ENCODE measurements around the gene PTCH1. TPM values are rescaled to one million over a fixed set of nuclear protein-coding genes. Genes with fewer than 3 reads are reported as not detected.
A peak's percentile ranks its signal among the peaks of the same experiment; 100 is the strongest.

The PTCH1 gene
- total and polyA plus RNA-seq, 10 of the 15 experiments (the other 5 are each of a cell fraction or from before 2014, with no cell fraction given): 0.16 to 6.1 (median 2.6) TPM

DNA sequence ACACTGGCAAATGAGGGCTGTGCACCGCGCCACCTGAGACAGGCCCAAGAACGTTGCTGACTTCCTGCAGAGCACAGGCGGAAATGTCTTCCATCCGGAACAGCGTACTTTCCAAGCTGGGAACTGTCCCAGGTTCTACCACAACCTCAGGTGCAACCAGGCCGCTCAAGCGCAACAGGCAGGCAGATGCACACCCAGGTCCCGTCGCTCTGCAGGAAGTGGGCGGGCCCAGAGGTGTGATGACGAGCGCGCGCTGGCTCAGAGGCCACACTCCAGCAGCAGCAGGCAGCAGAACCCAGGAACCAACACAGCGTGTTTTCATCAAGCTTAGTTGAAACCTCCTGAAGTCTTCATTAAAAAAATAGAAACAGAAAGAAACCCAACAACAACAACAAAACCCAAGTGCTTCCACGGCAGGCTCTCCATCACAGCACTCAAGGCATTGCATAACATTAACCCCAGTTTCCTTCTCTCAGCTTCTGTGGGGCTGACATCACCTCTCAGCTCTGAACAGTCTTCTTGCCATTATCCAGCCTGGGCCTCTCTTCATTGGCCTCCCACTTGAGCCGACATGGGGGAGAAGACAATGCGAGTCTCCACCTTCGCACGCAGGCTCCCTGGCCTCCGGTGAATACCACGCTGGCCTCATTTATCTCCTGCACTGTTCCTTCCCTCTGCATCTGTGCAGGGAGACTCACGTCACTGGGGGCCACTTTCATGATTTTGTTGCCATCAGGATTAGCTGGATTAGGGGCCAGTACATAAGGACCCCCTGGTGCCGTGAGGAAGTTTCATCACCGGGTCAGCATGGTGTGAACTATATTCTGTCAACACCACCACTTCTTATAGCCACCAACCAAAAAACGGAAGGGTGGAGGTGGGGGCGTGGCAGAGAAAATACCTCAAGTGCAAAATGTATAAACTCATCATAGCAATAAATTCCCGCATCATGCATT lies 22.1 kb downstream of the PTCH1 start (continued):
- TF ChIP-seq SREBF1 (IDR thresholded peaks at IDR 0.05; ENCODE audit: low read length) (no peak), EP300 (IDR thresholded peaks at IDR 0.05; ENCODE audit: borderline replicate concordance in 1 of 2, control insufficient read depth in 1 of 2, low read depth in 2 of 2, low read length in 2 of 2) (peak in 1 of 2 experiments; percentile 20; a peak in 1 of 4 replicates), EED (IDR thresholded peaks at IDR 0.05; ENCODE audit: low read depth) (peak; percentile 85), CREM (IDR thresholded peaks at IDR 0.05; ENCODE audit: low read depth) (peak; percentile 49; the same call in 1 of the 2 replicates), ZNF24 (IDR thresholded peaks at IDR 0.05) (no peak), TCF12 (IDR thresholded peaks at IDR 0.05; ENCODE audit: low read depth, low read length) (0 out of 2 replicates have a peak, but pooled peaks have one; percentile 22), MTA3 (IDR thresholded peaks at IDR 0.05; ENCODE audit: borderline replicate concordance, low read length) (peak; percentile 50; the same call in 1 of the 2 replicates), HDGF (IDR thresholded peaks at IDR 0.05) (peak; percentile 68)
- TF ChIP-seq, protein P1, sequence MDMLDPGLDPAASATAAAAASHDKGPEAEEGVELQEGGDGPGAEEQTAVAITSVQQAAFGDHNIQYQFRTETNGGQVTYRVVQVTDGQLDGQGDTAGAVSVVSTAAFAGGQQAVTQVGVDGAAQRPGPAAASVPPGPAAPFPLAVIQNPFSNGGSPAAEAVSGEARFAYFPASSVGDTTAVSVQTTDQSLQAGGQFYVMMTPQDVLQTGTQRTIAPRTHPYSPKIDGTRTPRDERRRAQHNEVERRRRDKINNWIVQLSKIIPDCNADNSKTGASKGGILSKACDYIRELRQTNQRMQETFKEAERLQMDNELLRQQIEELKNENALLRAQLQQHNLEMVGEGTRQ (IDR thresholded peaks at IDR 0.05; ENCODE audit: borderline replicate concordance, low read depth, low read length): no peak
- TF ChIP-seq, protein P2, sequence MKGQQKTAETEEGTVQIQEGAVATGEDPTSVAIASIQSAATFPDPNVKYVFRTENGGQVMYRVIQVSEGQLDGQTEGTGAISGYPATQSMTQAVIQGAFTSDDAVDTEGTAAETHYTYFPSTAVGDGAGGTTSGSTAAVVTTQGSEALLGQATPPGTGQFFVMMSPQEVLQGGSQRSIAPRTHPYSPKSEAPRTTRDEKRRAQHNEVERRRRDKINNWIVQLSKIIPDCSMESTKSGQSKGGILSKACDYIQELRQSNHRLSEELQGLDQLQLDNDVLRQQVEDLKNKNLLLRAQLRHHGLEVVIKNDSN (IDR thresholded peaks at IDR 0.05; ENCODE audit: borderline replicate concordance, extremely low read length, insufficient read depth, low read depth, low read length): no peak
- TF ChIP-seq, protein P3, sequence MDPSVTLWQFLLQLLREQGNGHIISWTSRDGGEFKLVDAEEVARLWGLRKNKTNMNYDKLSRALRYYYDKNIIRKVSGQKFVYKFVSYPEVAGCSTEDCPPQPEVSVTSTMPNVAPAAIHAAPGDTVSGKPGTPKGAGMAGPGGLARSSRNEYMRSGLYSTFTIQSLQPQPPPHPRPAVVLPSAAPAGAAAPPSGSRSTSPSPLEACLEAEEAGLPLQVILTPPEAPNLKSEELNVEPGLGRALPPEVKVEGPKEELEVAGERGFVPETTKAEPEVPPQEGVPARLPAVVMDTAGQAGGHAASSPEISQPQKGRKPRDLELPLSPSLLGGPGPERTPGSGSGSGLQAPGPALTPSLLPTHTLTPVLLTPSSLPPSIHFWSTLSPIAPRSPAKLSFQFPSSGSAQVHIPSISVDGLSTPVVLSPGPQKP (IDR thresholded peaks at IDR 0.05; ENCODE audit: low read depth, low read length): peak; percentile 51; the same call in 1 of the 2 replicates
- TF ChIP-seq, protein P4, sequence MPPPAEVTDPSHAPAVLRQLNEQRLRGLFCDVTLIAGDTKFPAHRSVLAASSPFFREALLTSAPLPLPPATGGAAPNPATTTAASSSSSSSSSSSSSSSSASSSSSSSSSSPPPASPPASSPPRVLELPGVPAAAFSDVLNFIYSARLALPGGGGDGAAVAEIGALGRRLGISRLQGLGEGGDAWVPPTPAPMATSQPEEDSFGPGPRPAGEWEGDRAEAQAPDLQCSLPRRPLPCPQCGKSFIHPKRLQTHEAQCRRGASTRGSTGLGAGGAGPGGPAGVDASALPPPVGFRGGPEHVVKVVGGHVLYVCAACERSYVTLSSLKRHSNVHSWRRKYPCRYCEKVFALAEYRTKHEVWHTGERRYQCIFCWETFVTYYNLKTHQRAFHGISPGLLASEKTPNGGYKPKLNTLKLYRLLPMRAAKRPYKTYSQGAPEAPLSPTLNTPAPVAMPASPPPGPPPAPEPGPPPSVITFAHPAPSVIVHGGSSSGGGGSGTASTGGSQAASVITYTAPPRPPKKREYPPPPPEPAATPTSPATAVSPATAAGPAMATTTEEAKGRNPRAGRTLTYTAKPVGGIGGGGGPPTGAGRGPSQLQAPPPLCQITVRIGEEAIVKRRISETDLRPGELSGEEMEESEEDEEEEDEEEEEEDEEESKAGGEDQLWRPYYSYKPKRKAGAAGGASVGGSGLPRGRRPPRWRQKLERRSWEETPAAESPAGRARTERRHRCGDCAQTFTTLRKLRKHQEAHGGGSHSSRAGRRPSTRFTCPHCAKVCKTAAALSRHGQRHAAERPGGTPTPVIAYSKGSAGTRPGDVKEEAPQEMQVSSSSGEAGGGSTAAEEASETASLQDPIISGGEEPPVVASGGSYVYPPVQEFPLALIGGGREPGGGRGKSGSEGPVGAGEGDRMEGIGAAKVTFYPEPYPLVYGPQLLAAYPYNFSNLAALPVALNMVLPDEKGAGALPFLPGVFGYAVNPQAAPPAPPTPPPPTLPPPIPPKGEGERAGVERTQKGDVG (CRISPR knock-in tag; IDR thresholded peaks at IDR 0.05): no peak
- TF ChIP-seq, protein P5, sequence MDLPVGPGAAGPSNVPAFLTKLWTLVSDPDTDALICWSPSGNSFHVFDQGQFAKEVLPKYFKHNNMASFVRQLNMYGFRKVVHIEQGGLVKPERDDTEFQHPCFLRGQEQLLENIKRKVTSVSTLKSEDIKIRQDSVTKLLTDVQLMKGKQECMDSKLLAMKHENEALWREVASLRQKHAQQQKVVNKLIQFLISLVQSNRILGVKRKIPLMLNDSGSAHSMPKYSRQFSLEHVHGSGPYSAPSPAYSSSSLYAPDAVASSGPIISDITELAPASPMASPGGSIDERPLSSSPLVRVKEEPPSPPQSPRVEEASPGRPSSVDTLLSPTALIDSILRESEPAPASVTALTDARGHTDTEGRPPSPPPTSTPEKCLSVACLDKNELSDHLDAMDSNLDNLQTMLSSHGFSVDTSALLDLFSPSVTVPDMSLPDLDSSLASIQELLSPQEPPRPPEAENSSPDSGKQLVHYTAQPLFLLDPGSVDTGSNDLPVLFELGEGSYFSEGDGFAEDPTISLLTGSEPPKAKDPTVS (IDR thresholded peaks at IDR 0.05; ENCODE audit: low read depth, low read length): no peak
- TF ChIP-seq, protein P6, sequence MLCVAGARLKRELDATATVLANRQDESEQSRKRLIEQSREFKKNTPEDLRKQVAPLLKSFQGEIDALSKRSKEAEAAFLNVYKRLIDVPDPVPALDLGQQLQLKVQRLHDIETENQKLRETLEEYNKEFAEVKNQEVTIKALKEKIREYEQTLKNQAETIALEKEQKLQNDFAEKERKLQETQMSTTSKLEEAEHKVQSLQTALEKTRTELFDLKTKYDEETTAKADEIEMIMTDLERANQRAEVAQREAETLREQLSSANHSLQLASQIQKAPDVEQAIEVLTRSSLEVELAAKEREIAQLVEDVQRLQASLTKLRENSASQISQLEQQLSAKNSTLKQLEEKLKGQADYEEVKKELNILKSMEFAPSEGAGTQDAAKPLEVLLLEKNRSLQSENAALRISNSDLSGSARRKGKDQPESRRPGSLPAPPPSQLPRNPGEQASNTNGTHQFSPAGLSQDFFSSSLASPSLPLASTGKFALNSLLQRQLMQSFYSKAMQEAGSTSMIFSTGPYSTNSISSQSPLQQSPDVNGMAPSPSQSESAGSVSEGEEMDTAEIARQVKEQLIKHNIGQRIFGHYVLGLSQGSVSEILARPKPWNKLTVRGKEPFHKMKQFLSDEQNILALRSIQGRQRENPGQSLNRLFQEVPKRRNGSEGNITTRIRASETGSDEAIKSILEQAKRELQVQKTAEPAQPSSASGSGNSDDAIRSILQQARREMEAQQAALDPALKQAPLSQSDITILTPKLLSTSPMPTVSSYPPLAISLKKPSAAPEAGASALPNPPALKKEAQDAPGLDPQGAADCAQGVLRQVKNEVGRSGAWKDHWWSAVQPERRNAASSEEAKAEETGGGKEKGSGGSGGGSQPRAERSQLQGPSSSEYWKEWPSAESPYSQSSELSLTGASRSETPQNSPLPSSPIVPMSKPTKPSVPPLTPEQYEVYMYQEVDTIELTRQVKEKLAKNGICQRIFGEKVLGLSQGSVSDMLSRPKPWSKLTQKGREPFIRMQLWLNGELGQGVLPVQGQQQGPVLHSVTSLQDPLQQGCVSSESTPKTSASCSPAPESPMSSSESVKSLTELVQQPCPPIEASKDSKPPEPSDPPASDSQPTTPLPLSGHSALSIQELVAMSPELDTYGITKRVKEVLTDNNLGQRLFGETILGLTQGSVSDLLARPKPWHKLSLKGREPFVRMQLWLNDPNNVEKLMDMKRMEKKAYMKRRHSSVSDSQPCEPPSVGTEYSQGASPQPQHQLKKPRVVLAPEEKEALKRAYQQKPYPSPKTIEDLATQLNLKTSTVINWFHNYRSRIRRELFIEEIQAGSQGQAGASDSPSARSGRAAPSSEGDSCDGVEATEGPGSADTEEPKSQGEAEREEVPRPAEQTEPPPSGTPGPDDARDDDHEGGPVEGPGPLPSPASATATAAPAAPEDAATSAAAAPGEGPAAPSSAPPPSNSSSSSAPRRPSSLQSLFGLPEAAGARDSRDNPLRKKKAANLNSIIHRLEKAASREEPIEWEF (IDR thresholded peaks at IDR 0.05; ENCODE audit: insufficient replicate concordance, low read depth, low read length): no peak

All from GM12878 (cell line).